K562 (cell line): ENCODE results near the gene FHDC1. TPM values are rescaled to one million over a fixed set of nuclear protein-coding genes. Genes with fewer than 3 reads are reported as not detected.

Experiments used
- ATAC-seq: fragments of 200-7000 bp; cut with Tn5 transposase; 3 replicates; pipeline ENCODE4 v1.9.1; 2020; ENCODE audit warnings: moderate library complexity
- BruUV-seq: library from RNA; stranded (reverse); fragments of 400-500 nt; replicated peaks from 2 replicates; lab custom pipeline; 2021; lab: Mats Ljungman, UMichigan
- CTCF ChIA-PET: fragments of 300-600 bp; formaldehyde crosslinking; extraction: SDS; loops from one replicate; lab custom pipeline; 2021; ENCODE audit warnings: low intra/inter-chr PET ratio; lab: Yijun Ruan, JAX
- POLR2A ChIA-PET: fragments of 300-600, 350-650 bp; sonication (Branson Sonifier 250); formaldehyde crosslinking; extraction: SDS; loops from one replicate; lab custom pipeline; 2021; ENCODE audit warnings: antibody characterized with exemption, inconsistent platforms; lab: Yijun Ruan, JAX
- DNase-seq, 4 experiments: peaks; one replicate each; pipeline versions ENCODE4 v3.0.0 to v3.0.0-alpha.2; 2011 to 2018; ENCODE audit warnings: low spot score in 3 of 4, mixed read lengths in 3 of 4; ENCODE audit errors: extremely low read depth in 1 of 4
- FAIRE-seq: peaks from 2 replicates; lab custom pipeline; 2011; peaks lifted over from hg19 to GRCh38; lab: Jason Lieb, UNC
- H2AFZ ChIP-seq: 2 replicates; pipeline ENCODE4 v1.6.0; 2011; ENCODE audit warnings: low read depth, low read length, control low read depth, inconsistent platforms
- H3K27ac ChIP-seq: fragments of 200-600 bp; 3 replicates; pipeline ENCODE4 v1.8.0; 2011; ENCODE audit warnings: low read depth, mild to moderate bottlenecking, control low read depth, inconsistent platforms, low read length, moderate library complexity, mixed read lengths; ENCODE audit errors: extremely low read depth
- H3K27me3 ChIP-seq, 2 experiments: fragments of 300-600 bp in 1 of 2; 2 replicates in 1 of 2; 3 replicates in 1 of 2; pipeline versions ENCODE4 v1.6.0 to v1.8.0; 2011; ENCODE audit warnings: inconsistent platforms in 2 of 2, low read length in 2 of 2, mild to moderate bottlenecking in 1 of 2, mixed read lengths in 1 of 2, moderate library complexity in 1 of 2; ENCODE audit not compliant: control insufficient read depth in 2 of 2, insufficient read depth in 2 of 2
- H3K36me3 ChIP-seq: fragments of 300-600 bp; 3 replicates; pipeline ENCODE4 v1.8.0; 2011; ENCODE audit warnings: mild to moderate bottlenecking, low read length, inconsistent platforms; ENCODE audit not compliant: control insufficient read depth, insufficient read depth
- H3K4me1 ChIP-seq, 2 experiments: fragments of 200-600 bp in 1 of 2; replicated peaks in 1 of 2; 2 replicates in 1 of 2; 3 replicates in 1 of 2; pipeline versions ENCODE4 v1.5.1 to v1.8.0; 2011; ENCODE audit warnings: inconsistent platforms in 2 of 2, low read length in 2 of 2, mild to moderate bottlenecking in 1 of 2, mixed read lengths in 1 of 2, moderate library complexity in 1 of 2; ENCODE audit not compliant: control insufficient read depth in 2 of 2, insufficient read depth in 2 of 2
- H3K4me2 ChIP-seq: 2 replicates; pipeline ENCODE4 v1.6.1; 2011; ENCODE audit warnings: low read length, control low read depth, inconsistent platforms, mixed read lengths; ENCODE audit not compliant: insufficient read depth
- H3K4me3 ChIP-seq: fragments of 200-600 bp; sonication (generic), shearing (Covaris generic); 2 replicates; pipeline ENCODE4 v1.5.1; 2016; ENCODE audit warnings: control low read depth, inconsistent platforms
- H3K79me2 ChIP-seq: fragments of 200-600 bp; 3 replicates; pipeline ENCODE4 v1.8.0; 2011; ENCODE audit warnings: low read length, inconsistent platforms; ENCODE audit not compliant: control insufficient read depth, insufficient read depth
- H3K9ac ChIP-seq, 2 experiments: 2 replicates each; pipeline versions ENCODE4 v1.6.0 to v1.6.1; 2011; ENCODE audit warnings: low read depth in 2 of 2, low read length in 2 of 2, control low read depth in 1 of 2, inconsistent platforms in 1 of 2, mild to moderate bottlenecking in 1 of 2, mixed read lengths in 1 of 2; ENCODE audit not compliant: insufficient read depth in 1 of 2
- H3K9me1 ChIP-seq: one replicate; pipeline ENCODE4 v1.6.0; 2011; ENCODE audit warnings: inconsistent platforms, mild to moderate bottlenecking, low read length, moderate library complexity; ENCODE audit not compliant: control insufficient read depth, insufficient read depth
- H3K9me3 ChIP-seq: replicated peaks from 2 replicates; pipeline ENCODE4 v1.5.1; 2011; ENCODE audit warnings: low read depth, low read length, inconsistent platforms; ENCODE audit not compliant: control insufficient read depth, insufficient read depth
- H4K20me1 ChIP-seq: replicated peaks from 2 replicates; pipeline ENCODE4 v1.6.1; 2011; ENCODE audit warnings: low read length, inconsistent platforms, mixed read lengths; ENCODE audit not compliant: control insufficient read depth, insufficient read depth
- CBX8 ChIP-seq: fragments of 200-600 bp; sonication (generic); IDR thresholded peaks from 2 replicates; pipeline ENCODE4 v1.6.1; 2012; ENCODE audit warnings: borderline replicate concordance, mixed run types, low read depth, mild to moderate bottlenecking, moderate library complexity, mixed read lengths, low read length, control low read depth, inconsistent platforms; ENCODE audit not compliant: poor library complexity, severe bottlenecking; ENCODE audit errors: extremely low read depth
- DPF2 ChIP-seq: fragments of 450-650 bp; IDR thresholded peaks from 2 replicates; pipeline ENCODE4 v1.6.1; 2016
- KDM5B ChIP-seq: fragments of 200-600 bp; sonication (generic); IDR thresholded peaks from 2 replicates; pipeline ENCODE4 v1.6.1; 2012; ENCODE audit warnings: low read depth, mild to moderate bottlenecking, moderate library complexity, low read length, control low read depth, inconsistent platforms; ENCODE audit not compliant: insufficient replicate concordance
- RAD51 ChIP-seq: fragments of 450-650 bp; IDR thresholded peaks from 2 replicates; pipeline ENCODE4 v1.7.1; 2016; ENCODE audit warnings: low read depth, mild to moderate bottlenecking, borderline replicate concordance
- SMARCB1 ChIP-seq: IDR thresholded peaks from 2 replicates; pipeline ENCODE4 v1.6.1; 2011; ENCODE audit warnings: improper control_type of control experiment, low read depth; ENCODE audit not compliant: insufficient read length
- ZFPM2 ChIP-seq: fragments of 250-450 bp; sonication (Bioruptor Pico); IDR thresholded peaks from 2 replicates; pipeline ENCODE4 v1.5.1; 2022; ENCODE audit warnings: mild to moderate bottlenecking
- ZNF584 ChIP-seq: fragments of 200-800 bp; sonication (Bioruptor generic); IDR thresholded peaks from 2 replicates; pipeline ENCODE4 v1.6.1; 2016; ENCODE audit warnings: low read depth, mild to moderate bottlenecking, missing genetic modification characterization, missing compliant biosample characterization
- WGBS: fragments of 100-300 bp; shearing (Covaris generic); methylation state at CpG from one replicate; pipeline ENCODE4 v1.1.6; 2016; ENCODE audit warnings: low coverage, mixed read lengths; ENCODE audit not compliant: insufficient coverage; ENCODE audit errors: missing lambda C conversion rate; 5-methylcytosine and 5-hydroxymethylcytosine counted together
- in situ Hi-C: fragments of 300-500 bp; cut with MboI; formaldehyde crosslinking; loops from 4 replicates; pipeline ENCODE4 v1.15.0; 2018; ENCODE audit warnings: inconsistent platforms, mixed read lengths
- intact Hi-C: fragments of 100-400 bp; cut with micrococcal nuclease; formaldehyde crosslinking; loops from 2 replicates; pipeline ENCODE4 v1.14.2; 2022
- polyA plus RNA-seq, 8 experiments: library from polyadenylated mRNA; depleted of rRNA in 4 of 8; stranded (reverse) in 5 of 8; unstranded in 3 of 8; fragments of >200 nt; fragmentation: Nextera tagmentation in 2 of 8; fragmentation: Illumina TruSeq in 1 of 8; extraction: Ambion mirVana in 2 of 8; extraction: Trizol in 1 of 8; gene quantifications; 2 replicates each; pipeline versions ENCODE4 v1.2.1 to v1.2.3, GENCODE V29; 2011 to 2014; ENCODE audit warnings: inconsistent platforms in 1 of 8, missing spikeins in 1 of 8
- total RNA-seq, 7 experiments: library from RNA; depleted of rRNA in 6 of 7; stranded (reverse); fragments of >200 nt in 6 of 7; fragmentation: Illumina TruSeq in 2 of 7; extraction: Trizol in 2 of 7; gene quantifications; 2 replicates each; pipeline versions ENCODE4 v1.2.1 to v1.2.3, GENCODE V29; 2011 to 2021; ENCODE audit warnings: low replicate concordance in 1 of 7
- TF ChIP-seq, protein P1 (sequence below), 2 experiments: IDR thresholded peaks; 2 replicates each; pipeline ENCODE4 v1.6.1; 2012; ENCODE audit warnings: improper control_type of control experiment in 2 of 2, low read depth in 2 of 2, low read length in 2 of 2, borderline replicate concordance in 1 of 2
- TF ChIP-seq, protein P2 (sequence below): sonication (generic); formaldehyde crosslinking; IDR thresholded peaks from 2 replicates; pipeline ENCODE4 v1.9.0; 2022; ENCODE audit warnings: mild to moderate bottlenecking, missing genetic modification reagents
- TF ChIP-seq, protein P3 (sequence below): sonication (generic); formaldehyde crosslinking; IDR thresholded peaks from 2 replicates; pipeline ENCODE4 v1.8.0; 2022; ENCODE audit warnings: mild to moderate bottlenecking, missing genetic modification reagents, borderline replicate concordance

The FHDC1 gene
- total and polyA plus RNA-seq, 9 of the 15 experiments (the other 6 are each of a cell fraction or from before 2014, with no cell fraction given), result 0.01 to 0.43 (median 0.07) TPM

DNA sequence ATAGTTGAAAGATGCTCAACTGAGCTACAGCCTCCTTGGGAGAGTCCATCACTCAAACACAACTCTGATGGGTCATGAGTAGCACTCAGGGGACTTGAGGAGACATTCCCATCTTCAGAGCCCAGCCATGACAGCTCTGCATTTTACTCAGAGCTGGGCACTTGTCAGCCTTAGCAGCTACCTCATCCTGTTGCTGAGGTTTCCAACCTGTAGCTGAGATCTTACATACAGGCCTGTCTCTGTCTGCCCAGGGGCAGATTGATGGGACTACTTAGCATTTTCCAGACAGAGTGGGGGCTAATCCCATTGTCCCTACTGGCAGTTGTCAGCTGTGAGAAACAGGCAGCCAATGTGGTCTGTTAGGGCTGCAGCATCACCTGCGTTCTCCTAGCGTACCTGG lies 3.5 kb downstream of the FHDC1 start (continued):
- TF ChIP-seq, protein P1, sequence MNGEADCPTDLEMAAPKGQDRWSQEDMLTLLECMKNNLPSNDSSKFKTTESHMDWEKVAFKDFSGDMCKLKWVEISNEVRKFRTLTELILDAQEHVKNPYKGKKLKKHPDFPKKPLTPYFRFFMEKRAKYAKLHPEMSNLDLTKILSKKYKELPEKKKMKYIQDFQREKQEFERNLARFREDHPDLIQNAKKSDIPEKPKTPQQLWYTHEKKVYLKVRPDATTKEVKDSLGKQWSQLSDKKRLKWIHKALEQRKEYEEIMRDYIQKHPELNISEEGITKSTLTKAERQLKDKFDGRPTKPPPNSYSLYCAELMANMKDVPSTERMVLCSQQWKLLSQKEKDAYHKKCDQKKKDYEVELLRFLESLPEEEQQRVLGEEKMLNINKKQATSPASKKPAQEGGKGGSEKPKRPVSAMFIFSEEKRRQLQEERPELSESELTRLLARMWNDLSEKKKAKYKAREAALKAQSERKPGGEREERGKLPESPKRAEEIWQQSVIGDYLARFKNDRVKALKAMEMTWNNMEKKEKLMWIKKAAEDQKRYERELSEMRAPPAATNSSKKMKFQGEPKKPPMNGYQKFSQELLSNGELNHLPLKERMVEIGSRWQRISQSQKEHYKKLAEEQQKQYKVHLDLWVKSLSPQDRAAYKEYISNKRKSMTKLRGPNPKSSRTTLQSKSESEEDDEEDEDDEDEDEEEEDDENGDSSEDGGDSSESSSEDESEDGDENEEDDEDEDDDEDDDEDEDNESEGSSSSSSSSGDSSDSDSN (IDR thresholded peaks at IDR 0.05; ENCODE audit: borderline replicate concordance in 1 of 2, low read depth in 2 of 2, low read length in 2 of 2), result no peak
- TF ChIP-seq ZFPM2 (CRISPR knock-in tag), result no peak
- TF ChIP-seq, protein P2, sequence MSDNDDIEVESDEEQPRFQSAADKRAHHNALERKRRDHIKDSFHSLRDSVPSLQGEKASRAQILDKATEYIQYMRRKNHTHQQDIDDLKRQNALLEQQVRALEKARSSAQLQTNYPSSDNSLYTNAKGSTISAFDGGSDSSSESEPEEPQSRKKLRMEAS, result no peak
- TF ChIP-seq KDM5B, result no peak

DNA sequence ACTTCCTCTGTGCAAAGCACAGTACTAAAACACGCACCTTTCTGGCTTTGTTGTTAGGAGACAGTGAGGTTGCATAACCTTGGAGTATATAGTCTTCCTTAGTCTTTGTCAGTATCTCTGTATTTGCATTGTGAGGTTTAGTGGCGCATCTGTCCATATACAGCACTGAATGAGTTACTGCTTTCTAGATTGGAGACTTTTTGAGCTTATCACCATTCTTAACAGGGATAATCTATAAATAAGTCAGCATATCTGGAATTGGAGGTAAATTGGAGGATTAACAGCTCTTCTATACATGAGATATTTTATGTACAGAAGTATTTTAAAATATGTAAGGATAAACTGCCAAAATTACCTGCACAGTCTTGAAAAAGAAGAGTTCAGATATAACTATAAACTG lies 4.3 kb downstream of the FHDC1 start:
- Histone ChIP-seq H3K27ac (no peak overlapping the region), H3K9ac (no peak overlapping the region), H3K4me1 (peaks cover 3 to 24% of the 10 kb centered on the region in 2 experiments; a peak in 4 of 5 replicates), H3K79me2 (no peaks in the 10 kb centered on the region), H4K20me1 (peaks cover 11% of the 10 kb centered on the region; the same call in 1 of the 2 replicates), H3K36me3 (no peaks in the 10 kb centered on the region), H3K9me3 (no peaks in the 10 kb centered on the region), H3K4me3 (no peak overlapping the region), H3K9me1 (no peaks in the 10 kb centered on the region), H3K27me3 (peaks cover 17 to 48% of the 10 kb centered on the region in 2 experiments), H3K4me2 (no peak overlapping the region), H2AFZ (no peak overlapping the region)
- no TSS peak for BruUV-seq
- DNase-seq, result no peak
- FAIRE-seq, result no peak
- ChIA-PET CTCF (no interaction called here), POLR2A (interaction anchor here (0.6 to 1.4 kb wide), 2 partner anchors 9 to 10 kb away, joined by 3 read pairs; no protein-coding TSS in a partner anchor)
- 0% methylated on average over 2 of the region's 2 CpGs for WGBS
- in situ Hi-C loops, result no loop called here
- intact Hi-C loops, result no loop called here
- TF ChIP-seq CBX8 (peak; percentile 51), ZNF584 (CRISPR knock-in tag) (no peak), RAD51 (no peak), SMARCB1 (no peak), DPF2 (no peak)
- TF ChIP-seq, protein P3, sequence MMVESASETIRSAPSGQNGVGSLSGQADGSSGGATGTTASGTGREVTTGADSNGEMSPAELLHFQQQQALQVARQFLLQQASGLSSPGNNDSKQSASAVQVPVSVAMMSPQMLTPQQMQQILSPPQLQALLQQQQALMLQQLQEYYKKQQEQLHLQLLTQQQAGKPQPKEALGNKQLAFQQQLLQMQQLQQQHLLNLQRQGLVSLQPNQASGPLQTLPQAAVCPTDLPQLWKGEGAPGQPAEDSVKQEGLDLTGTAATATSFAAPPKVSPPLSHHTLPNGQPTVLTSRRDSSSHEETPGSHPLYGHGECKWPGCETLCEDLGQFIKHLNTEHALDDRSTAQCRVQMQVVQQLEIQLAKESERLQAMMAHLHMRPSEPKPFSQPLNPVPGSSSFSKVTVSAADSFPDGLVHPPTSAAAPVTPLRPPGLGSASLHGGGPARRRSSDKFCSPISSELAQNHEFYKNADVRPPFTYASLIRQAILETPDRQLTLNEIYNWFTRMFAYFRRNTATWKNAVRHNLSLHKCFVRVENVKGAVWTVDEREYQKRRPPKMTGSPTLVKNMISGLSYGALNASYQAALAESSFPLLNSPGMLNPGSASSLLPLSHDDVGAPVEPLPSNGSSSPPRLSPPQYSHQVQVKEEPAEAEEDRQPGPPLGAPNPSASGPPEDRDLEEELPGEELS (CRISPR knock-in tag), result no peak
- no peak for ATAC-seq
